IMR-90 (cell line): Measurements from ENCODE around the gene WIPF1. TPM values are rescaled to one million over a fixed set of nuclear protein-coding genes. Genes with fewer than 3 reads are reported as not detected.

Source experiments
- ATAC-seq: fragments of 200-7000 bp; cut with Tn5 transposase; 2 replicates; pipeline ENCODE4 v1.9.1; 2020; ENCODE audit warnings: low read depth, mild to moderate bottlenecking, moderate library complexity
- BruUV-seq: library from RNA; stranded (reverse); fragments of 400-500 nt; replicated peaks from 2 replicates; lab custom pipeline; 2021; lab: Mats Ljungman, UMichigan
- CTCF ChIA-PET: fragments of 300-600 bp; formaldehyde crosslinking; extraction: SDS; loops from one replicate; lab custom pipeline; 2021; ENCODE audit warnings: antibody characterized with exemption; lab: Yijun Ruan, JAX
- POLR2A ChIA-PET: fragments of 300-600 bp; sonication (Branson Sonifier 250); formaldehyde crosslinking; loops from one replicate; lab custom pipeline; 2022; ENCODE audit warnings: antibody characterized with exemption; ENCODE audit not compliant: unreplicated experiment; lab: Charles Lee
- DNase-seq: peaks from one replicate; pipeline ENCODE4 v3.0.0; 2013
- H2AFZ ChIP-seq: replicated peaks from 2 replicates; pipeline ENCODE3; 2013; ENCODE audit warnings: low read length, mild to moderate bottlenecking; ENCODE audit not compliant: poor library complexity
- H2AK5ac ChIP-seq: 2 replicates; pipeline ENCODE4 v1.6.1; 2013; ENCODE audit warnings: low read depth, low read length, inconsistent platforms
- H2AK9ac ChIP-seq: replicated peaks from 2 replicates; pipeline ENCODE3; 2013; ENCODE audit warnings: mild to moderate bottlenecking, low read depth, low read length, moderate library complexity; ENCODE audit not compliant: poor library complexity
- H2BK120ac ChIP-seq: 2 replicates; pipeline ENCODE4 v1.6.1; 2013; ENCODE audit warnings: low read depth, low read length, inconsistent platforms
- H2BK15ac ChIP-seq: 3 replicates; pipeline ENCODE4 v1.6.1; 2013; ENCODE audit warnings: low read depth, low read length, inconsistent platforms
- H2BK20ac ChIP-seq: 2 replicates; pipeline ENCODE4 v1.6.1; 2013; ENCODE audit warnings: low read depth, mild to moderate bottlenecking, inconsistent platforms, low read length, moderate library complexity
- H2BK5ac ChIP-seq: 2 replicates; pipeline ENCODE4 v1.6.1; 2013; ENCODE audit warnings: mild to moderate bottlenecking, low read depth, low read length, inconsistent platforms; ENCODE audit not compliant: poor library complexity, severe bottlenecking
- H3K14ac ChIP-seq: replicated peaks from 2 replicates; pipeline ENCODE4 v1.6.1; 2013; ENCODE audit warnings: low read depth, low read length, inconsistent platforms
- H3K18ac ChIP-seq: 2 replicates; pipeline ENCODE4 v1.6.1; 2013; ENCODE audit warnings: low read depth, low read length, control low read depth
- H3K23ac ChIP-seq: 2 replicates; pipeline ENCODE4 v1.6.1; 2013; ENCODE audit warnings: low read depth, low read length, inconsistent platforms
- H3K27ac ChIP-seq: 2 replicates; pipeline ENCODE4 v1.5.1; 2013; ENCODE audit warnings: mild to moderate bottlenecking, control low read depth, low read length; ENCODE audit not compliant: insufficient read depth
- H3K27me3 ChIP-seq: 2 replicates; pipeline ENCODE4 v1.6.1; 2013; ENCODE audit warnings: low read length; ENCODE audit not compliant: control insufficient read depth, insufficient read depth
- H3K36me3 ChIP-seq: 2 replicates; pipeline ENCODE4 v1.6.1; 2013; ENCODE audit warnings: low read length, mixed read lengths; ENCODE audit not compliant: control insufficient read depth, insufficient read depth
- H3K4ac ChIP-seq: 2 replicates; pipeline ENCODE4 v1.6.1; 2013; ENCODE audit warnings: low read depth, low read length, inconsistent platforms
- H3K4me1 ChIP-seq: 2 replicates; pipeline ENCODE4 v1.6.1; 2013; ENCODE audit warnings: low read length, mixed read lengths; ENCODE audit not compliant: control insufficient read depth, insufficient read depth
- H3K4me2 ChIP-seq: 2 replicates; pipeline ENCODE4 v1.6.1; 2013; ENCODE audit warnings: low read depth, mild to moderate bottlenecking, control low read depth, low read length, moderate library complexity
- H3K4me3 ChIP-seq: 2 replicates; pipeline ENCODE4 v1.5.1; 2013; ENCODE audit warnings: low read depth, mild to moderate bottlenecking, control low read depth, low read length, moderate library complexity; ENCODE audit not compliant: insufficient read depth
- H3K56ac ChIP-seq: 2 replicates; pipeline ENCODE4 v1.6.1; 2013; ENCODE audit warnings: low read length, inconsistent platforms; ENCODE audit not compliant: insufficient read depth; ENCODE audit errors: extremely low read depth
- H3K79me1 ChIP-seq, 2 experiments: 2 replicates each; pipeline ENCODE4 v1.6.1; 2013; ENCODE audit warnings: low read length in 2 of 2, inconsistent platforms in 1 of 2, low read depth in 1 of 2
- H3K9ac ChIP-seq: 2 replicates; pipeline ENCODE4 v1.6.1; 2013; ENCODE audit warnings: low read depth, low read length, control low read depth
- H3K9me1 ChIP-seq: 2 replicates; pipeline ENCODE4 v1.6.1; 2013; ENCODE audit warnings: low read length, inconsistent platforms; ENCODE audit not compliant: insufficient read depth
- H3K9me3 ChIP-seq: 2 replicates; pipeline ENCODE4 v1.6.1; 2013; ENCODE audit warnings: low read length; ENCODE audit not compliant: control insufficient read depth, insufficient read depth
- H4K20me1 ChIP-seq: 2 replicates; pipeline ENCODE4 v1.6.1; 2013; ENCODE audit warnings: low read length, inconsistent platforms; ENCODE audit not compliant: insufficient read depth
- H4K5ac ChIP-seq: 2 replicates; pipeline ENCODE4 v1.6.1; 2013; ENCODE audit warnings: mild to moderate bottlenecking, low read depth, low read length, control low read depth
- H4K8ac ChIP-seq, 2 experiments: 2 replicates each; pipeline ENCODE4 v1.6.1; 2013; ENCODE audit warnings: low read depth in 2 of 2, low read length in 2 of 2, control low read depth in 1 of 2, inconsistent platforms in 1 of 2
- H4K91ac ChIP-seq: 2 replicates; pipeline ENCODE4 v1.6.1; 2013; ENCODE audit warnings: low read depth, low read length, inconsistent platforms; ENCODE audit not compliant: insufficient read depth
- BHLHE40 ChIP-seq: fragments of 150-350 bp; IDR thresholded peaks from 2 replicates; pipeline ENCODE4 v1.6.1; 2016; ENCODE audit warnings: mild to moderate bottlenecking, low read depth, low read length
- FOS ChIP-seq: fragments of 150-350 bp; IDR thresholded peaks from 2 replicates; pipeline ENCODE4 v1.6.1; 2016; ENCODE audit warnings: low read depth, low read length
- MAFK ChIP-seq: IDR thresholded peaks from 2 replicates; pipeline ENCODE4 v1.6.1; 2012; ENCODE audit warnings: low read depth, low read length, improper control_type of control experiment
- MXI1 ChIP-seq: IDR thresholded peaks from 2 replicates; pipeline ENCODE4 v1.6.1; 2012; ENCODE audit warnings: low read depth, mild to moderate bottlenecking, low read length, moderate library complexity, borderline replicate concordance
- RAD21 ChIP-seq: IDR thresholded peaks from 2 replicates; pipeline ENCODE4 v1.6.1; 2012; ENCODE audit warnings: low read length, improper control_type of control experiment
- RFX5 ChIP-seq: IDR thresholded peaks from 2 replicates; pipeline ENCODE4 v1.8.0; 2012; ENCODE audit warnings: low read depth, mild to moderate bottlenecking, low read length, moderate library complexity
- SMC3 ChIP-seq: fragments of 150-350 bp; IDR thresholded peaks from 2 replicates; pipeline ENCODE4 v1.6.1; 2016; ENCODE audit warnings: low read depth, mild to moderate bottlenecking, antibody characterized with exemption, low read length, moderate library complexity
- USF2 ChIP-seq: fragments of 150-350 bp; IDR thresholded peaks from 2 replicates; pipeline ENCODE4 v1.6.1; 2017; ENCODE audit warnings: mild to moderate bottlenecking, antibody characterized with exemption, low read length, low read depth
- WGBS, 2 experiments: methylation state at CpG; one replicate each; pipeline versions ENCODE4 v1.1.5 to v1.1.7; 2013; ENCODE audit warnings: missing lambda C conversion rate in 2 of 2; ENCODE audit not compliant: insufficient read length in 1 of 2; ENCODE audit errors: extremely low coverage in 2 of 2; 5-methylcytosine and 5-hydroxymethylcytosine counted together
- dilution Hi-C: fragments of 300-500 bp; cut with HindIII; formaldehyde crosslinking; loops from one replicate; pipeline ENCODE4 v1.14.3; 2018; ENCODE audit warnings: low sequenced_read_pairs; ENCODE audit not compliant: unreplicated experiment
- in situ Hi-C: fragments of 300-500 bp; cut with MboI; formaldehyde crosslinking; loops from 3 replicates; pipeline ENCODE4 v1.14.3; 2019; ENCODE audit warnings: low sequenced_read_pairs, inconsistent platforms, mixed read lengths
- intact Hi-C: fragments of 100-400 bp; cut with micrococcal nuclease; formaldehyde crosslinking; loops from 2 replicates; pipeline ENCODE4 v1.10.0; 2022
- polyA plus RNA-seq, 3 experiments: library from polyadenylated mRNA; depleted of rRNA; stranded (reverse); fragments of >200 nt; gene quantifications; 2 replicates each; pipeline ENCODE4 v1.2.3, GENCODE V29; 2012; ENCODE audit warnings: low replicate concordance in 1 of 3
- total RNA-seq: library from RNA; depleted of rRNA; stranded (reverse); fragments of >200 nt; gene quantifications from 2 replicates; pipeline ENCODE4 v1.2.3, GENCODE V29; 2012

Gene WIPF1
- total and polyA plus RNA-seq, 2 of the 4 experiments (the other 2 are of a cell fraction): 2.7 to 13.5 TPM

GRCh38 chr2:174611854-174612253, 14.2 kb upstream of the WIPF1 start:
- Histone ChIP-seq H3K9me3 (no peaks in the 10 kb centered on the region), H2BK5ac (no peak overlapping the region), H4K91ac (no peak overlapping the region), H3K4ac (no peak overlapping the region), H3K14ac (no peak overlapping the region), H3K4me3 (no peak overlapping the region), H3K23ac (no peak overlapping the region), H2BK120ac (no peak overlapping the region), H2BK15ac (no peak overlapping the region), H2AK5ac (no peak overlapping the region), H3K79me1 (peaks cover 7 to 25% of the 10 kb centered on the region in 2 experiments), H4K8ac (no peak overlapping the region), H3K18ac (no peak overlapping the region), H4K20me1 (peaks cover 8% of the 10 kb centered on the region; the same call in 1 of the 2 replicates), H3K56ac (no peak overlapping the region), H2AFZ (no peak overlapping the region), H3K27me3 (no peaks in the 10 kb centered on the region), H3K4me2 (no peak overlapping the region), H2AK9ac (no peak overlapping the region), H3K9me1 (peaks cover 16% of the 10 kb centered on the region), H4K5ac (no peak overlapping the region), H3K9ac (no peak overlapping the region), H3K4me1 (peaks cover 12% of the 10 kb centered on the region), H3K36me3 (no peaks in the 10 kb centered on the region), H2BK20ac (no peak overlapping the region), H3K27ac (no peak overlapping the region)
- ATAC-seq (no peak), DNase-seq (no peak)
- POLR2A ChIA-PET: no interaction called here
- intact Hi-C loops: no loop called here
- dilution Hi-C loops: no loop called here
- TF ChIP-seq FOS: no peak
- TF ChIP-seq BHLHE40: no peak
- TF ChIP-seq MAFK: no peak
- TF ChIP-seq MXI1: no peak
- no peak for TF ChIP-seq RFX5
- TF ChIP-seq RAD21: no peak
- TF ChIP-seq SMC3: no peak
- no peak for TF ChIP-seq USF2
- CTCF ChIA-PET: no interaction called here
- in situ Hi-C loops: no loop called here
- no TSS peak for BruUV-seq
- WGBS, 2 experiments: no CpG with 5 or more reads among the region's 3 CpGs
